ENCODE results near the gene AUTS2.

The AUTS2 gene

DNA sequence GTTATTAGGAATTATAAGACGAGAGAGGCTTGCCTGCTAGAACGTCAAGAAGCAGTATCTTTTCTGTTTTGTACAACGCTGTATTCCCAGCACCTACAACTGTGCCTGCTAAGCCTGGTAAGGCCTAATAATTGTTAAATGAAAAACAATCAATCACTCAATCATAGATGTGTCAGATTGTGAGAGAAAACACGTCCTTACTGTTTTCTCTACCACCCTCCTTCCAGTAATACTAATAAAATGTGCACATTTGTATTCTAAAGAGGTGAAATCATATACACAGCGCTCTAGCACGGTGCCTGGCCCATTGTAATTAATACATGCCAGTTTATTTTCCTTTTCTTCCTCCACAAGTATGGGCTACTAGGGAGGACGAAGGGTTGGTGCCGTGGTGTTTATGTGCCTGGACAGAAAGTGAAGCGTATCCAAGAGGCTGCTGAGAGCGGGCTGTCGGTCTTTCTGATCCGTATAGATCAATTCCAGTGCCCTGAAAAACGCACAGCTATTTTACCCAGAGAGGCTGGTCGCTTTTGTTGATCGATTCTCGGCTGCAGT, 1.5 kb upstream of the AUTS2 start:
- Mint-ChIP-seq H3K36me3 (ENCODE audit: low read depth) (no peaks in the 10 kb centered on the region), H3K27me3 (ENCODE audit: low read depth, poor library complexity) (peaks cover 59% of the 10 kb centered on the region), H3K9me3 (no peaks in the 10 kb centered on the region), H3K4me3 (peak overlapping the region; percentile 85), H3K4me1 (peaks cover 12% of the 10 kb centered on the region), H3K27ac (no peak overlapping the region)
- DNase-seq, result no peak
- TF ChIP-seq, protein P1, sequence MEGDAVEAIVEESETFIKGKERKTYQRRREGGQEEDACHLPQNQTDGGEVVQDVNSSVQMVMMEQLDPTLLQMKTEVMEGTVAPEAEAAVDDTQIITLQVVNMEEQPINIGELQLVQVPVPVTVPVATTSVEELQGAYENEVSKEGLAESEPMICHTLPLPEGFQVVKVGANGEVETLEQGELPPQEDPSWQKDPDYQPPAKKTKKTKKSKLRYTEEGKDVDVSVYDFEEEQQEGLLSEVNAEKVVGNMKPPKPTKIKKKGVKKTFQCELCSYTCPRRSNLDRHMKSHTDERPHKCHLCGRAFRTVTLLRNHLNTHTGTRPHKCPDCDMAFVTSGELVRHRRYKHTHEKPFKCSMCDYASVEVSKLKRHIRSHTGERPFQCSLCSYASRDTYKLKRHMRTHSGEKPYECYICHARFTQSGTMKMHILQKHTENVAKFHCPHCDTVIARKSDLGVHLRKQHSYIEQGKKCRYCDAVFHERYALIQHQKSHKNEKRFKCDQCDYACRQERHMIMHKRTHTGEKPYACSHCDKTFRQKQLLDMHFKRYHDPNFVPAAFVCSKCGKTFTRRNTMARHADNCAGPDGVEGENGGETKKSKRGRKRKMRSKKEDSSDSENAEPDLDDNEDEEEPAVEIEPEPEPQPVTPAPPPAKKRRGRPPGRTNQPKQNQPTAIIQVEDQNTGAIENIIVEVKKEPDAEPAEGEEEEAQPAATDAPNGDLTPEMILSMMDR (IDR thresholded peaks at IDR 0.05), result no peak

DNA sequence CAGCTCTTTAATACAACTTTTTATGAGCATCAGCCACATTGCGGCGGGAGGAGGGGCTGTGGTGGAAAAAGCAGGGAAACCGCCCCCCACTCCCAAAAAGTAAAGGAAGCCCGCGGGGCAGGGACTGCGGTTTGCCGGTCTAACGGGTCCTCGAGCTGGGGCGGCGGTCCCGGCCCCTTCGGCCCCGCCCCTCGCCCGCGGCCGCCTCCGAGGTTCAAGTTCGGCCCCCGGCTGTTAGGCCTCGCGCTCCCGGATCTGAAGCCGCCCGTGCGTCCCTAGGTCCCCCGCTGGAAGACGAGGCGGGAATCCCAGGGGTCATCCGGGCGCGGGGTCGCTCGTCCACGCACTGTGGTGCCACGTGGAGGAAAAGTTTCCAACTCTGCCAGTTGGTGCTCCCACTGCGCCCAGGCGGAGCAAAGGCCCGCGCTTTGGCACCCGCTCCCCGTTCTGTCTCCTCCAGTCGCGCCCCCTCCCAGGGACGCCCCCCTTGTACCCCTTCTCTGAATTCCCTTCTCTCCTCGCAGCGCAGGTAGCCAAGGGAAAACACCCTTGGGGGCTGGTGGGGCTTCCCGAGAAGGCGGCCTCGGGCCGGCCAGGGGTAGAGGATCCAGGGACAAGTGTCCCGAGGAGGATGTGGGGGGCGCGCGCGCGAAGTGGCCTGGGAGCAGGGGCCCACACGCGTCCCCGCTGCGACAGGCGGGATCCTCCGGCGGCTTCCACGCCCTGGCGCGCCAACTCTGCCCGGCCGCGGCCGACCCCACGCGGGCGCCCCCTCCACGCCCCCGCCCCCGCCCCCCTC, 798 bp upstream of the AUTS2 start:
- DNase-seq, result peak; percentile 70
- Mint-ChIP-seq H3K36me3 (ENCODE audit: low read depth) (no peaks in the 10 kb centered on the region), H3K4me3 (peak overlapping the region; percentile 85), H3K27me3 (ENCODE audit: low read depth, poor library complexity) (peaks cover 52% of the 10 kb centered on the region), H3K9me3 (no peaks in the 10 kb centered on the region), H3K4me1 (peaks cover 12% of the 10 kb centered on the region), H3K27ac (no peak overlapping the region)
- TF ChIP-seq, protein P1 (IDR thresholded peaks at IDR 0.05), result no peak

DNA sequence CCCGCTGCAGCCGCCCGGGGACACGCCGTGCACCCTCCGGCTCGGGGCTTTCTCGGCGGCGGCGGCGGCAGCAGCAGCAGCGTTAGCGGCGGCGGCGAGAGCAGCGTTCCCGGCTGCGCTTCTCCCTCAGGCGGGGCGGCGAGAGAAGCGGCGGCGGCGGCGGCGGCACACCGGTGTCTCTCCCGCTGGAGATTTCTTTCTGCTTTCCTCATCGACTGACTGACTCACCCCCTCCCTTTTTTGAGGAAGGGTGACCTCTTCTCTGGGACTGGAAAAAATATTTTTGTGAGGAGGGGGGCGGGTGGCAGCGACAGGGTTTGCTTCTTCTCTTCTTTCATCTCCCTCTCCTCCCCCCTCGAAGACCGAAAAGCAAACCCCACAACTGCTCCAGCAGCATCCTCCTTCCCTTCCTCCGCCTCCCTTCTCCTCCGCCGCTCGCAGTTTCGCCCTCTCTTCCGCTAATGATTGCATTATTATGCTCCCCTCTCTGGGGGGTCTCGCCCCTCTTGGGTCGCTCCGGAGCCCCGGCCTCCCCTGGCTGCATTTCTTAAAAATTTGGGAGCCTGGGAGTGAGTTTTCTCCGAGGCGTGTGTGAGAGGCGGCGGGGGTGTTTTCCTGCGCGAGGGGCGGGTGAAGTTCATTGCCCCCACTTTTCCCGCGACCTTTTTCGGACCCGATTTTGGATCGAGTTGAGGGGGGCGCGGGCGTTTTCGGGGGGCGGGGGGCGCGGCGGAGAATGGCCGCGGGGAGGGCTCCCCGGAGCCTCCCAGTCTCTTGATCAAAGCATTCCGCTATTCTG, 411 bp downstream of the AUTS2 start:
- DNase-seq, result peak; percentile 50
- no peaks in the 10 kb centered on the region for H3K36me3 Mint-ChIP-seq (ENCODE audit: low read depth)
- peak overlapping the region; percentile 99 for H3K27ac Mint-ChIP-seq
- no peaks in the 10 kb centered on the region for H3K9me3 Mint-ChIP-seq
- H3K27me3 Mint-ChIP-seq (ENCODE audit: low read depth, poor library complexity), result peaks cover 40% of the 10 kb centered on the region
- TF ChIP-seq, protein P1 (IDR thresholded peaks at IDR 0.05), result no peak
- no peak overlapping the region for H3K4me3 Mint-ChIP-seq
- peaks cover 12% of the 10 kb centered on the region for H3K4me1 Mint-ChIP-seq

DNA sequence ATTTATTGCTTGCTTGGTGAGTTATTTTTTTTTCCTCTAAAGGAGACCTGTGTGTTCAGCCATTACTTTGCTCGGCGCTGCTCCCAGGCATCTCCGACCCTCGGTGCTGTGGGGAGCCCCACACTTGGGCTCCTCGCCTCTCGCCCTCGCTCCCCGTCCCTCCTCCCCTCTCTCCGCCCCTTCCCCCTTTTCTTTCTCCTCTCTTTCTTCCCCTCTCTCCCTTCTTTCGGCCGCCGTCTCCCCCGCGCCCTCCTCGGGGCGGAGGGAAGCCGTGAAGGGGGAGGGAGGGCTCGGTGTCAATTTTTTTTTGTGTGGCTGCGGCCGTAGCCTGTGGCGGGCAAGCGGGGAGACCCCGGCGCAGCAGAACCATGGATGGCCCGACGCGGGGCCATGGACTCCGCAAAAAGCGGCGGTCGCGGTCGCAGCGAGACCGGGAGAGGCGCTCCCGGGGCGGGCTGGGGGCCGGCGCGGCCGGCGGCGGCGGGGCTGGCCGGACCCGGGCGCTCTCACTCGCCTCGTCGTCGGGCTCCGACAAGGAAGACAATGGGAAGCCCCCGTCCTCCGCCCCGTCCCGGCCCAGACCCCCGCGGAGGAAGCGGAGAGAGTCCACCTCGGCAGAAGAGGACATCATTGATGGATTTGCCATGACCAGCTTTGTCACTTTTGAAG, 1.1 kb downstream of the AUTS2 start:
- H3K27me3 Mint-ChIP-seq (ENCODE audit: low read depth, poor library complexity), result peaks cover 32% of the 10 kb centered on the region
- no peaks in the 10 kb centered on the region for H3K36me3 Mint-ChIP-seq (ENCODE audit: low read depth)
- H3K27ac Mint-ChIP-seq, result peak overlapping the region; percentile 99
- DNase-seq, result peak; percentile 55
- H3K4me1 Mint-ChIP-seq, result peaks cover 12% of the 10 kb centered on the region
- no peak overlapping the region for H3K4me3 Mint-ChIP-seq
- TF ChIP-seq, protein P1 (IDR thresholded peaks at IDR 0.05), result no peak
- H3K9me3 Mint-ChIP-seq, result no peaks in the 10 kb centered on the region

DNA sequence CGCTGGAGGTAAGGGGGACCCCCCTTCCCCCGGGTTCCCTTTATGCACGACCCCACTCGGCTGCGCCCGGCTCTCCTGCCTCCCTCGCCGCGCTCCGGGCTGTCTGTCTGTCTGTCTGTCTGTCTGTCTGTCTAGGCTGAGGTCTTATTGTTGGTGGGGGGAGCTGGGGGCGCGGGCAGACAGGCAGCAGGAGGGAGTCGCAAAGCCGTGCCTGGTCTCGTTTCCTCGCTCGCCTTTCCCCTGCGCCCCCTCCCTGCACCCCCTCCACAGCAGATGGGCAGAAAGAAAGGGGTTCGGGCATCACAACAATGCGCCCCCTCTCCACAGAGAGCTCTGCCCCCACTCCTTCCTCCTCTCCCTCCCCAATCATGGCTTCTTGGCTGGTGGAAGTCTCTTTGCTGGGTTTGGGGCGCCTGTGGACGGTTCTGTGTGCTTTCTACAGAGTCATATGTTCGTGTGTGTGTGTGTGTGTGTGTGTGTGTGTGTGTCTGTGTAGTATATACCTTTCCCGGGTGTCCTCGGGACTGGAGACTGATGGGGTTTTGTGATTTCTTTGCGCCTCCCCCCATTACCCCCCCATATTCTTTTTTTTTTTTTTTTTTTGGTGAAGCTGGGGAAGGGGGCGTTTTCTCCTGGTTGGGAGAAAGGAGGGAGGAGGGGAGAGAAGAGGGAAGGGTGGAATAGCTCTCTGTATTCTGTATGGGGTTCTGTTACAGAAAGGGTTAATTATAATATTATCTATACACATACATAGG, 1.9 kb downstream of the AUTS2 start:
- DNase-seq, result peak; percentile 38
- Mint-ChIP-seq H3K27ac (peak overlapping the region; percentile 87), H3K9me3 (no peaks in the 10 kb centered on the region), H3K36me3 (ENCODE audit: low read depth) (no peaks in the 10 kb centered on the region), H3K27me3 (ENCODE audit: low read depth, poor library complexity) (peaks cover 25% of the 10 kb centered on the region), H3K4me3 (no peak overlapping the region), H3K4me1 (peaks cover 12% of the 10 kb centered on the region)
- TF ChIP-seq, protein P1 (IDR thresholded peaks at IDR 0.05), result no peak
